Activated CD4-positive, alpha-beta T cell treated with anti-CD3 and anti-CD28 coated beads for 36 hours (primary cell): ENCODE results near the gene PPAN. TPM values are rescaled to one million over a fixed set of nuclear protein-coding genes. Genes with fewer than 3 reads are reported as not detected.

Source experiments
- ATAC-seq: fragments of 200-7000 bp; cut with Tn5 transposase; one replicate; pipeline ENCODE4 v1.10.0; 2021; ENCODE audit warnings: mild to moderate bottlenecking, moderate library complexity
- CTCF ChIA-PET: fragments of 350-600 bp; sonication (Branson Sonifier 250); formaldehyde crosslinking; loops from one replicate; lab custom pipeline; 2021; ENCODE audit warnings: antibody characterized with exemption; lab: Charles Lee
- POLR2A ChIA-PET: fragments of 350-600 bp; sonication (Branson Sonifier 250); formaldehyde crosslinking; loops from one replicate; lab custom pipeline; 2021; ENCODE audit warnings: antibody characterized with exemption, inconsistent platforms; lab: Charles Lee
- DNase-seq: peaks from one replicate; pipeline ENCODE4 v3.0.0-alpha.2; 2020
- H3K27ac Mint-ChIP-seq: one replicate; pipeline ENCODE4 v1.8.0; 2021; ENCODE audit warnings: mixed read lengths
- H3K27me3 Mint-ChIP-seq: one replicate; pipeline ENCODE4 v1.8.0; 2021; ENCODE audit warnings: mixed read lengths
- H3K36me3 Mint-ChIP-seq: one replicate; pipeline ENCODE4 v1.8.0; 2021; ENCODE audit warnings: low read depth, mixed read lengths
- H3K4me1 Mint-ChIP-seq: one replicate; pipeline ENCODE4 v1.8.0; 2021; ENCODE audit warnings: mixed read lengths
- H3K4me3 Mint-ChIP-seq: one replicate; pipeline ENCODE4 v1.8.0; 2021; ENCODE audit warnings: mild to moderate bottlenecking, moderate library complexity, mixed read lengths
- H3K9me3 Mint-ChIP-seq: one replicate; pipeline ENCODE4 v1.8.0; 2021; ENCODE audit warnings: low read depth, mixed read lengths
- intact Hi-C, 2 experiments: fragments of 100-400 bp; cut with DNase I in 1 of 2; cut with micrococcal nuclease in 1 of 2; formaldehyde crosslinking; loops; one replicate each; pipeline versions ENCODE4 v1.14.2 to v1.15.1; 2022 to 2024; cut with DNase I, micrococcal nuclease
- total RNA-seq, 2 experiments: library from RNA; stranded (reverse); gene quantifications; one replicate each; pipeline ENCODE4 v1.2.3, GENCODE V29; 2021

The PPAN gene, protein sequence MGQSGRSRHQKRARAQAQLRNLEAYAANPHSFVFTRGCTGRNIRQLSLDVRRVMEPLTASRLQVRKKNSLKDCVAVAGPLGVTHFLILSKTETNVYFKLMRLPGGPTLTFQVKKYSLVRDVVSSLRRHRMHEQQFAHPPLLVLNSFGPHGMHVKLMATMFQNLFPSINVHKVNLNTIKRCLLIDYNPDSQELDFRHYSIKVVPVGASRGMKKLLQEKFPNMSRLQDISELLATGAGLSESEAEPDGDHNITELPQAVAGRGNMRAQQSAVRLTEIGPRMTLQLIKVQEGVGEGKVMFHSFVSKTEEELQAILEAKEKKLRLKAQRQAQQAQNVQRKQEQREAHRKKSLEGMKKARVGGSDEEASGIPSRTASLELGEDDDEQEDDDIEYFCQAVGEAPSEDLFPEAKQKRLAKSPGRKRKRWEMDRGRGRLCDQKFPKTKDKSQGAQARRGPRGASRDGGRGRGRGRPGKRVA
- total RNA-seq: 100 to 1,000 TPM; 139 to 149 TPM

- CTCF ChIA-PET: interaction anchor here (0.6 to 2.3 kb wide), 6 partner anchors 8 to 88 kb away, joined by 3 to 8 read pairs (median 3); partner anchors contain the start of gene DNMT1
- intact Hi-C loops: loop anchor here (1.0 to 10.0 kb wide), 10 partner anchors 10 to 988 kb away; partner anchors contain the start of genes CARM1 (in 1 of the 2), DNMT1 (in 1 of the 2), EIF3G (in 1 of the 2) and ILF3 (in 1 of the 2)
Observed at GRCh38 chr19:10106100-10106936, at the start of gene PPAN. Gene PPAN (plus strand): TSS chr19:10106362. CDS start chr19:10106395, 33 bp downstream.

DNA sequence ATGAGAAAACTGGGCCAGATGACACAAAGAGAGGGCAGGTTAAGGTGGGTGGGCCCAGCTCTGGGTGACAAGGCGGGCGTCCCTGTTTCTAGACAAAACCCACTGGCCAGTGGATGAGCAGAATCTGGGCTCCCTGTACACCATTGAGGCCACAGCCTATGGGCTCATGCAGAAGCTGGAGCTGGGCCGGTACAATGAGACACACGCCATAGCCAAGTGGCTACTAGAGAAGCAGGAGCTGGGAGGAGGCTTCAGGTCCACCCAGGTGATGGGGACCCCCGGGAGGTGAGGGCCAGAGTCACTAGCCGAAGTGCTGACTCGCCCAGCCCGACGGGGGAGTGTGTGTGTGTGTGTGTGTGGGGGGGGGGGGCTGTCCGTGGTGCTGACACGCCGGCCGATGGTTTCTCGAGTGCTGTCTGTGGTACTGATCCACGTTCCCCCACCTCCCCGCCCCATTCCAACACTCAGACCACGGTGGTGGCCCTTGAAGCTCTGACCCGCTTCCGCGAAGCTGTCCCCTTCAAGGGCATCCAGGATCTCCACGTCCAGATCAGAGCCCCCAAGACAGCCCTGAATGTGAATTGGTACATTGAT lies 44.3 kb upstream of the PPAN start:
- intact Hi-C loops: no loop called here
- Mint-ChIP-seq H3K27ac (no peak overlapping the region), H3K4me1 (no peaks in the 10 kb centered on the region), H3K36me3 (no peaks in the 10 kb centered on the region), H3K9me3 (no peaks in the 10 kb centered on the region), H3K27me3 (peaks cover 9% of the 10 kb centered on the region), H3K4me3 (no peak overlapping the region)
- POLR2A ChIA-PET: no interaction called here
- ATAC-seq (no peak), DNase-seq (no peak)
- CTCF ChIA-PET: interaction anchor here (1.0 kb wide), 1 partner anchor 9 kb away, joined by 4 read pairs; no protein-coding TSS in a partner anchor

More at GRCh38 chr19:10106100-10106936, at the start of gene PPAN:
- H3K4me1 Mint-ChIP-seq: peaks cover 67% of the 10 kb centered on the region
- H3K27ac Mint-ChIP-seq: peak within 1 kb of the TSS; percentile 99
- no peaks in the 10 kb centered on the region for H3K27me3 Mint-ChIP-seq
- peaks cover 43% of the 10 kb centered on the region for H3K36me3 Mint-ChIP-seq
- ATAC-seq (peak; percentile 58), DNase-seq (peak; percentile 99)
- peak within 1 kb of the TSS; percentile 90 for H3K4me3 Mint-ChIP-seq
- POLR2A ChIA-PET: interaction anchor here (0.8 to 1.2 kb wide), 4 partner anchors 8 to 144 kb away, joined by 3 to 7 read pairs (median 4); partner anchors contain the start of gene DNMT1
- H3K9me3 Mint-ChIP-seq: no peaks in the 10 kb centered on the region

- no peaks in the 10 kb centered on the region for H3K9me3 Mint-ChIP-seq
- H3K36me3 Mint-ChIP-seq: no peaks in the 10 kb centered on the region
- H3K4me1 Mint-ChIP-seq: peaks cover 8% of the 10 kb centered on the region
- H3K27me3 Mint-ChIP-seq: peaks cover 3% of the 10 kb centered on the region
- peak; percentile 36 for ATAC-seq
- intact Hi-C loops: no loop called here
- no peak overlapping the region for H3K4me3 Mint-ChIP-seq
- ChIA-PET POLR2A (interaction anchor here (0.6 kb wide), 1 partner anchor 25 kb away, joined by 3 read pairs; no protein-coding TSS in a partner anchor), CTCF (interaction anchor here (0.6 kb wide), 1 partner anchor 140 kb away, joined by 3 read pairs; no protein-coding TSS in a partner anchor)
- H3K27ac Mint-ChIP-seq: no peak overlapping the region
- DNase-seq: no peak
Observed at GRCh38 chr19:10068205-10068604, 38.0 kb upstream of the PPAN start.

GRCh38 chr19:10069046-10069445 lies 37.1 kb upstream of the PPAN start:
- intact Hi-C loops: no loop called here
- no peak for DNase-seq
- H3K4me3 Mint-ChIP-seq: no peak overlapping the region
- H3K27me3 Mint-ChIP-seq: no peaks in the 10 kb centered on the region
- ATAC-seq: no peak
- no peak overlapping the region for H3K27ac Mint-ChIP-seq
- ChIA-PET CTCF (interaction anchor here (0.6 kb wide), 1 partner anchor 1372 kb away, joined by 3 read pairs; no protein-coding TSS in a partner anchor), POLR2A (interaction anchor here (0.6 kb wide), 1 partner anchor 26 kb away, joined by 3 read pairs; no protein-coding TSS in a partner anchor)
- H3K9me3 Mint-ChIP-seq: no peaks in the 10 kb centered on the region
- H3K36me3 Mint-ChIP-seq: no peaks in the 10 kb centered on the region
- peaks cover 8% of the 10 kb centered on the region for H3K4me1 Mint-ChIP-seq

DNA sequence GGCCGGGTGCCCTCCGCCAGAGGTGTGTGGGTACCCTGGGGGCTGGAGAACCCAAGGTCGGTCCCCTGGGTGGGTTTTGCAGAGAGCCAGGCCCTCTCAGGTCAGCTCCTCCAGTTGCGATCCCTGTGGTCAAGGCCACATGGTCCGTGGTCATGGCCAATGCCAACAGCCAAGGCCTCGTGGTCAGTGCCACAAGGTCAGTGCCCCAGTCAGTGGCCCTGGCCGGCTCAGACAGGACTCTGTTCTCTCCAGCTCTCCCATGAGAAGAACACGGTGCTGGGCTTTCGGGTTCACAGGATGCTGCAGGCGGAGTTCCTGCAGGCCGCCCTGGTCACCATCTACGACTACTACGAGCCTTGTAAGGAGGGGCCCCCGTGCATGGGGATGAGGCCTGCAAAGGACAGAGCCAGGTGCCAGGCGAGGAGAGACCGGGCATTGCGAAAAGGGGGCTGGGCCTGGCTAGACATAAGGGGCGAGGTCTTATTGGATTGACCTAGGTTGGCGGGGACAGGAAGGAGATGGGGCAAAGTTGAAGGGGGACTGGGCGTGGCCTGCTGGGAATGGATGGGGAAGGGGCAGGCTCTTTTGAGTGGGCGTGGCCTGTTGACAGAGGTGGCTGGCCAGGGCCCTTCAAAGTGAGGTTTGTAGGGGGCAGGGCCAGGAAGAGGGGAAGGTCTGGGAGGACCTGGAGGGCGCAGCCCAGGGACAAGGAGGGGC lies 35.3 kb upstream of the PPAN start:
- H3K27me3 Mint-ChIP-seq: no peaks in the 10 kb centered on the region
- no peaks in the 10 kb centered on the region for H3K9me3 Mint-ChIP-seq
- intact Hi-C loops: no loop called here
- DNase-seq: no peak
- H3K4me3 Mint-ChIP-seq: no peak overlapping the region
- ChIA-PET CTCF (no interaction called here), POLR2A (no interaction called here)
- ATAC-seq: no peak
- H3K27ac Mint-ChIP-seq: no peak overlapping the region
- no peaks in the 10 kb centered on the region for H3K36me3 Mint-ChIP-seq
- peaks cover 8% of the 10 kb centered on the region for H3K4me1 Mint-ChIP-seq

DNA sequence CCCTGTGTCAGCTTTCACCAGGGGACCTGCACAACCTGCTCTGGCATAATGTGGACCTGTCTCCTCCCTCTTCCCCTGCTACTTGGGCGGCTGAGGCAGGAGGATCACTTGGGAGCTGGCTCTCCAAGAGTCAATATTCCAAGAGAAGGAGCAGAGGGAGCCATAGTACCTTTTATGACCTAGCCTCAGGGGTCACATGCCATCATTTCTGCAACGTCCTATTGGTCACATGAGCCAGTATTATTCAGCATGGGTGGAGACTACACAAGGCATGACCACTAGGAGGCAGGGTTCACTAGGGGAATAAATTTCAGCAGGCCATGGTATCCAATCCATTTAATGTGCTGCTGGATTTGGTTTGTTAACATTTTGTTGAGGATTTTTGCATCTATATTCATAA lies 32.0 kb upstream of the PPAN start:
- POLR2A ChIA-PET: no interaction called here
- intact Hi-C loops: loop anchor here (1.0 to 2.0 kb wide), 3 partner anchors 39 to 176 kb away; no protein-coding TSS in a partner anchor
- Mint-ChIP-seq H3K36me3 (no peaks in the 10 kb centered on the region), H3K27ac (no peak overlapping the region), H3K9me3 (no peaks in the 10 kb centered on the region), H3K4me3 (no peak overlapping the region), H3K27me3 (peaks cover 1% of the 10 kb centered on the region), H3K4me1 (no peaks in the 10 kb centered on the region)
- DNase-seq (peak; percentile 70), ATAC-seq (peak; percentile 90)
- CTCF ChIA-PET: interaction anchor here (0.8 to 1.6 kb wide), 2 partner anchors 11 to 16 kb away, joined by 4 to 5 read pairs; no protein-coding TSS in a partner anchor

DNA sequence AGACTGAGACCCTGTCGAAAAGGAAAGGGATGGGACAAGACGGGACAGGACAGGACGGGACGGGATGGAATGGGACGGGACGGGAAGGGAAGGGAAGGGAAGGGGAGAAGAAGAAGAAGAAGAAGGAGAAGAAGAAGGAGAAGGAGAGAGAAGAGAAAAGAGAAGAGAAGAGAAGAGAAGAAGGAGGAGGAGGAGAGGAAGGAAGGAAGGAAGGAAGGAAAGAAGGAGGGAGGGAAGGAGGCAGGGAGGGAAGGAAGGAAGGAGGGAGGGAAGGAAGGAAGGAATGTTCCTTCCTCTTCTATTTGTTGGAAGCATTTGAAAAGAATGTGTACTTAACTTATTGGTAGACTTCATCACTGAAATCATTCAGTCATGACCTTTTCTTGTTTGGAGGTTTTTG lies 29.6 kb upstream of the PPAN start:
- ChIA-PET CTCF (no interaction called here), POLR2A (no interaction called here)
- no peaks in the 10 kb centered on the region for H3K36me3 Mint-ChIP-seq
- intact Hi-C loops: no loop called here
- DNase-seq: no peak
- H3K4me1 Mint-ChIP-seq: no peaks in the 10 kb centered on the region
- H3K27ac Mint-ChIP-seq: no peak overlapping the region
- ATAC-seq: no peak
- H3K9me3 Mint-ChIP-seq: no peaks in the 10 kb centered on the region
- peaks cover 1% of the 10 kb centered on the region for H3K27me3 Mint-ChIP-seq
- H3K4me3 Mint-ChIP-seq: no peak overlapping the region

- Mint-ChIP-seq H3K27ac (no peak overlapping the region), H3K9me3 (no peaks in the 10 kb centered on the region), H3K4me3 (no peak overlapping the region), H3K36me3 (no peaks in the 10 kb centered on the region), H3K4me1 (no peaks in the 10 kb centered on the region), H3K27me3 (peaks cover 1% of the 10 kb centered on the region)
- DNase-seq (no peak), ATAC-seq (no peak)
- ChIA-PET POLR2A (no interaction called here), CTCF (no interaction called here)
- intact Hi-C loops: no loop called here
Observed at GRCh38 chr19:10078329-10078728, 27.8 kb upstream of the PPAN start.

DNA sequence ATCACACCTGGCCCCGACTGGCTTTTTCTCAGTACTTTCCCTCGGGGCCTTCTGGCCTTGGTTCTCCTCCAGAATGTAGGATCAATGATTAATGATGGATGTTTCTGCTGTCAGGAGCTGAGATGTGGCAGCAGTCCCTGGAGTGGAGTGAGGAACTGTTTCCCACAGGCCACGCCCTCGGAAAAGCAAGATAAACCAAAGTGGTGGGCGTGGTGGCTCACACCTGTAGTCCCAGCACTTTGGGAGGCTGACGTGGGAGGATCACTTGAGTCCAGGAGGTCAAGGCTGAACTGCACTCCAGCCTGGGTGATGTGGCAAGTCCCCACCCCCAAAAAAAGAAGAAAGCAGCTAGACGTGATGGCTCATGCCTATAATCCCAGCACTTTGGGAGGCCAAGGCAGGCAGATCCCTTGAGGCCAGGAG lies 27.1 kb upstream of the PPAN start:
- DNase-seq: no peak
- intact Hi-C loops: no loop called here
- Mint-ChIP-seq H3K4me1 (no peaks in the 10 kb centered on the region), H3K36me3 (no peaks in the 10 kb centered on the region), H3K9me3 (no peaks in the 10 kb centered on the region), H3K4me3 (no peak overlapping the region), H3K27me3 (peaks cover 1% of the 10 kb centered on the region), H3K27ac (no peak overlapping the region)
- ChIA-PET CTCF (interaction anchor here (0.7 kb wide), 1 partner anchor 1664 kb away, joined by 3 read pairs; no protein-coding TSS in a partner anchor), POLR2A (interaction anchor here (0.5 to 0.8 kb wide), 2 partner anchors 36 to 47 kb away, joined by 3 to 14 read pairs; no protein-coding TSS in a partner anchor)
- no peak for ATAC-seq

- CTCF ChIA-PET: interaction anchor here (0.7 to 1.2 kb wide), 3 partner anchors 12 to 83 kb away, joined by 3 to 7 read pairs (median 4); partner anchors contain the start of gene PPAN
- intact Hi-C loops: no loop called here
- no peak for ATAC-seq
- Mint-ChIP-seq H3K36me3 (peaks cover 7% of the 10 kb centered on the region), H3K4me3 (no peak overlapping the region), H3K27me3 (no peaks in the 10 kb centered on the region), H3K4me1 (peaks cover 11% of the 10 kb centered on the region), H3K9me3 (no peaks in the 10 kb centered on the region), H3K27ac (no peak overlapping the region)
- DNase-seq: no peak
- POLR2A ChIA-PET: interaction anchor here (0.6 to 0.7 kb wide), 2 partner anchors 181 to 306 kb away, joined by 3 read pairs; no protein-coding TSS in a partner anchor
Observed at GRCh38 chr19:10083911-10084310, 22.3 kb upstream of the PPAN start.
